HepG2 (cell line): ENCODE data around the gene KAT14. TPM values are rescaled to one million over a fixed set of nuclear protein-coding genes. Genes with fewer than 3 reads are reported as not detected.

Source experiments
- BATF2 ChIP-seq: sonication (generic); formaldehyde crosslinking; IDR thresholded peaks from 2 replicates; pipeline ENCODE4 v1.8.0; 2022; ENCODE audit warnings: mild to moderate bottlenecking, missing genetic modification reagents, moderate library complexity
- HBP1 ChIP-seq: IDR thresholded peaks from 2 replicates; pipeline ENCODE4 v1.6.1; 2016; ENCODE audit warnings: low read depth, control low read depth
- HNF1A ChIP-seq, 2 experiments: sonication (generic) in 1 of 2; formaldehyde crosslinking in 1 of 2; IDR thresholded peaks; 2 replicates each; pipeline versions ENCODE4 v1.4.0 to v1.6.1; 2016 to 2020; ENCODE audit warnings: borderline replicate concordance in 1 of 2, low read depth in 1 of 2, mild to moderate bottlenecking in 1 of 2, missing genetic modification reagents in 1 of 2
- NCOA1 ChIP-seq: sonication (generic); formaldehyde crosslinking; IDR thresholded peaks from 2 replicates; pipeline ENCODE4 v1.9.0; 2021; ENCODE audit warnings: missing genetic modification reagents
- RAD21 ChIP-seq: fragments of 450-650 bp; formaldehyde crosslinking; IDR thresholded peaks from 2 replicates; pipeline ENCODE4 v1.5.0; 2020; ENCODE audit warnings: mild to moderate bottlenecking
- STAG1 ChIP-seq: sonication (generic); formaldehyde crosslinking; IDR thresholded peaks from 2 replicates; pipeline ENCODE4 v1.4.0; 2020; ENCODE audit warnings: missing genetic modification reagents
- TRAFD1 ChIP-seq: sonication (generic); formaldehyde crosslinking; IDR thresholded peaks from 2 replicates; pipeline ENCODE4 v1.5.1; 2020; ENCODE audit warnings: missing genetic modification reagents, mild to moderate bottlenecking, borderline replicate concordance
- XBP1 ChIP-seq: sonication (generic); formaldehyde crosslinking; IDR thresholded peaks from 2 replicates; pipeline ENCODE4 v1.5.0; 2020; ENCODE audit warnings: missing genetic modification reagents
- YEATS2 ChIP-seq: sonication (generic); formaldehyde crosslinking; IDR thresholded peaks from 2 replicates; pipeline ENCODE4 v1.4.0; 2020; ENCODE audit warnings: missing genetic modification reagents, borderline replicate concordance
- ZBTB39 ChIP-seq: sonication (generic); formaldehyde crosslinking; IDR thresholded peaks from 2 replicates; pipeline ENCODE4 v1.5.0; 2020; ENCODE audit warnings: missing genetic modification reagents
- ZKSCAN8 ChIP-seq: IDR thresholded peaks from 2 replicates; pipeline ENCODE4 v1.6.1; 2016; ENCODE audit warnings: borderline replicate concordance, missing genetic modification reagents, missing compliant biosample characterization
- ZNF256 ChIP-seq: sonication (generic); formaldehyde crosslinking; conservative IDR thresholded peaks from 2 replicates; pipeline ENCODE4 v1.4.0; 2020; ENCODE audit warnings: missing genetic modification reagents
- ZNF30 ChIP-seq: sonication (generic); formaldehyde crosslinking; IDR thresholded peaks from 2 replicates; pipeline ENCODE4 v1.5.0; 2020; ENCODE audit warnings: mild to moderate bottlenecking, missing genetic modification reagents
- ZNF503 ChIP-seq: sonication (generic); formaldehyde crosslinking; IDR thresholded peaks from 2 replicates; pipeline ENCODE4 v1.4.0; 2020; ENCODE audit warnings: missing genetic modification reagents
- ZNF563 ChIP-seq: sonication (generic); formaldehyde crosslinking; IDR thresholded peaks from 2 replicates; pipeline ENCODE4 v1.8.0; 2022; ENCODE audit warnings: mild to moderate bottlenecking, moderate library complexity, missing genetic modification reagents
- polyA plus RNA-seq, 8 experiments: library from polyadenylated mRNA; depleted of rRNA in 3 of 8; stranded (reverse) in 7 of 8; unstranded in 1 of 8; fragments of >200 nt; fragmentation: Illumina TruSeq in 4 of 8; extraction: Trizol in 4 of 8; gene quantifications; 2 replicates each; pipeline versions ENCODE4 v1.2.1 to v1.2.3, GENCODE V29; 2011 to 2016; ENCODE audit warnings: low read depth in 4 of 8, missing spikeins in 1 of 8, mixed read lengths in 1 of 8; ENCODE audit not compliant: insufficient read depth in 1 of 8
- total RNA-seq, 5 experiments: library from RNA; depleted of rRNA; stranded (reverse); fragments of >200 nt; fragmentation: Illumina TruSeq; extraction: Trizol; gene quantifications; 2 replicates each; pipeline ENCODE4 v1.2.3, GENCODE V29; 2016; ENCODE audit warnings: low read depth in 1 of 5

KAT14 gene
- total and polyA plus RNA-seq, 2 of the 13 experiments (the other 11 are each of a cell fraction or from before 2014, with no cell fraction given), result 5.1 to 15.1 TPM

GRCh38 chr20:18137412-18138265, at the start of gene KAT14, which contains the start of gene PET117 (continued):
- TF ChIP-seq HNF1A (IDR thresholded peaks at IDR 0.05; ENCODE audit: low read depth) (no peak), HNF1A (CRISPR knock-in tag; IDR thresholded peaks at IDR 0.05; ENCODE audit: borderline replicate concordance) (peak; percentile 90), BATF2 (CRISPR knock-in tag) (peak; percentile 98), NCOA1 (peak; percentile 97), YEATS2 (peak; percentile 93), ZNF30 (CRISPR knock-in tag) (peak; percentile 94), ZNF563 (peak; percentile 99), ZBTB39 (peak; percentile 94; the same call in 1 of the 2 replicates), RAD21 (CRISPR knock-in tag) (peak; percentile 80), ZKSCAN8 (peak; percentile 87; the same call in 1 of the 2 replicates), HBP1 (peak; percentile 95), ZNF503 (peak; percentile 98), TRAFD1 (CRISPR knock-in tag) (no peak), STAG1 (no peak; the same call in 1 of the 2 replicates), ZNF256 (peak; percentile 99), XBP1 (peak; percentile 86; the same call in 1 of the 2 replicates)
